Measurements from ENCODE around the gene ART5. TPM values are rescaled to one million over a fixed set of nuclear protein-coding genes. Genes with fewer than 3 reads are reported as not detected.

ART5 gene
- total RNA-seq, 1 donor = 0.81 TPM

DNA sequence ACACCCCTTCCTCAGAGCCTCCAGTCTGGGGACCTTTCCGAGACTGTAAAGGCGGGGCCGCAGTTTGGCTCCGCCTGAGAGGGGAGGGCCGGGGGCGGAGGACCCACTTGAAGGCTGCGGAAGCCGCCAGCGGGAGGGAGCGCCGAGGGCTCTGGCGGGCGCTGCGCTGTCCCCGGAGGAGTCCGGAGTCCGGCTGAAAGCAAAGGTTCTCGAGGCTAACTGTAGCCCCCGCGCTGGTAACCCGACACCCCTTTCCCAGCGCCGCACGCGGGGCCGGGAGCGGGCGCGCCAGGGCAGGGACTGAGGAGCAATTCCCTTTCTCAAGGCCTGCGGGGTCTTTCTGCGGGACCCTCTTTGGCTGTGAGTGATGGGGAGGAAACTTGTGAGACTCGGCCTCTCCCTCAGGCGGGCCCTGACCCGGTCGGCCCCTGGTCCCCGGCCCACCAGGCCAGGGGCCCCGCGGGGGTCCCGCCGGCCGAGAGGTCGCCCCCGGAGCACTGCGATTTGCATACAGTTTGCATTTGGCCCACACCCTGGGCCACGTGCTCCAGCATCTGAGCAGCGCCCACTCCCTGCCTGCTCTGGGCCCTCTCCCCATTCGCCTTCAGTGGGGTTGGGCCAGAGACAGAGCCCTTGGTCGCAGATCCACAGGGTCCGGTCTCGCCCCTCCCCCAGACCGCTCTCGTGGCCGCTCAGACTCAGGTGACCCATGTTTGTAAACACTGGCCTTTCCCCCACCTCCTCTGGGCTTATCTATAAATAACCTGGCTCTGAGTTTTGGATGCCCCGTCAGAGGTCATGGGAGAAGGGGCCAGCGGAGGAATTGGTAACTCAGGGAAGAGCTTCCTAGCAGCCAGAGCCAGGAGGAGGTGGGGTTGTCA, 519 bp upstream of the ART5 start:
- TF ChIP-seq, protein P1, sequence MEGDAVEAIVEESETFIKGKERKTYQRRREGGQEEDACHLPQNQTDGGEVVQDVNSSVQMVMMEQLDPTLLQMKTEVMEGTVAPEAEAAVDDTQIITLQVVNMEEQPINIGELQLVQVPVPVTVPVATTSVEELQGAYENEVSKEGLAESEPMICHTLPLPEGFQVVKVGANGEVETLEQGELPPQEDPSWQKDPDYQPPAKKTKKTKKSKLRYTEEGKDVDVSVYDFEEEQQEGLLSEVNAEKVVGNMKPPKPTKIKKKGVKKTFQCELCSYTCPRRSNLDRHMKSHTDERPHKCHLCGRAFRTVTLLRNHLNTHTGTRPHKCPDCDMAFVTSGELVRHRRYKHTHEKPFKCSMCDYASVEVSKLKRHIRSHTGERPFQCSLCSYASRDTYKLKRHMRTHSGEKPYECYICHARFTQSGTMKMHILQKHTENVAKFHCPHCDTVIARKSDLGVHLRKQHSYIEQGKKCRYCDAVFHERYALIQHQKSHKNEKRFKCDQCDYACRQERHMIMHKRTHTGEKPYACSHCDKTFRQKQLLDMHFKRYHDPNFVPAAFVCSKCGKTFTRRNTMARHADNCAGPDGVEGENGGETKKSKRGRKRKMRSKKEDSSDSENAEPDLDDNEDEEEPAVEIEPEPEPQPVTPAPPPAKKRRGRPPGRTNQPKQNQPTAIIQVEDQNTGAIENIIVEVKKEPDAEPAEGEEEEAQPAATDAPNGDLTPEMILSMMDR (IDR thresholded peaks at IDR 0.05; ENCODE audit: insufficient read depth, low read length) = no peak
- DNase-seq (ENCODE audit: low read depth) = peak; percentile 66
- peak overlapping the region; percentile 60 for H3K4me3 ChIP-seq (ENCODE audit: low read depth, low read length)

DNA sequence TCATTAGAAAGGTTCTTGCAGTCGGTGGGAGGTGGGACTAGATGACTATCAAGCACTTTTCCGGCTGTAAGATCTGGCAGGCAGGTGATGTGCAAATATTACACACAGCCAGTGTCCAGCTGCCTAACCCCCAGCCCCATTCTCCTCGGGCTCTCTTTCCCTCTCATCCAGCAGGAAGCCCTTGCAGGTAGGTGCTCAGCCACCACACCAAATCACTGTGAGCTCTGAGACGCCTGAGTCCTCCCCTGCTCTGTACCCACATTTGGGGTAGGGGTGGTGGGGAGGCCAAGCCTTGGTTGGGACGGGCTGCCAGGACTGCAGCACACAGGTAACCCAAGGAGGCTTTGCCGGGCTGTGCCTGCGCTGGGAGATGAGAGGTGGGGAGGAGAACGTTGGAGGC, 601 bp downstream of the ART5 start:
- TF ChIP-seq, protein P1 (IDR thresholded peaks at IDR 0.05; ENCODE audit: insufficient read depth, low read length) = no peak
- no peak overlapping the region for H3K4me3 ChIP-seq (ENCODE audit: low read depth, low read length)
- DNase-seq (ENCODE audit: low read depth) = no peak

DNA sequence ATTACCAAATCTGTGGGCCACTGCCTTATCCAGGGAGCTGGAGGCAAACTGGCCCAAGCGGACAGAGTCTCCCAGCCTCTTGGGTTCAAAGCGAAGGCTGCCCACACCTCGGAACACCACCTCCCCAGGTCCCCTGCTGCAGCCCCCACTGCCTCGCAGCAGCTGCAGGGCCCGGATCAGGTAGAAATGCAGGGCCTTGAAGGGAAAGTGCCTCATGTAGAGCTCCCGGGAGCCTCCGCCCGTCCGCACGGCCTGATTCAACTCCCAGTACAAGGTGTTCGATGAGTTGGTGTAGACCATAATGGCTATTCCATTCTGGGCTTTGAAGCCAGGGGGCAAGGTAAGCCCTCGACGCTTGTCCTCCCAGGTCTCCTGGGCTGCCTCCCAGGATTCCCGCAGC, 2.0 kb downstream of the ART5 start:
- TF ChIP-seq, protein P1 (IDR thresholded peaks at IDR 0.05; ENCODE audit: insufficient read depth, low read length) = no peak
- H3K4me3 ChIP-seq (ENCODE audit: low read depth, low read length) = no peak overlapping the region
- DNase-seq (ENCODE audit: low read depth) = no peak

DNA sequence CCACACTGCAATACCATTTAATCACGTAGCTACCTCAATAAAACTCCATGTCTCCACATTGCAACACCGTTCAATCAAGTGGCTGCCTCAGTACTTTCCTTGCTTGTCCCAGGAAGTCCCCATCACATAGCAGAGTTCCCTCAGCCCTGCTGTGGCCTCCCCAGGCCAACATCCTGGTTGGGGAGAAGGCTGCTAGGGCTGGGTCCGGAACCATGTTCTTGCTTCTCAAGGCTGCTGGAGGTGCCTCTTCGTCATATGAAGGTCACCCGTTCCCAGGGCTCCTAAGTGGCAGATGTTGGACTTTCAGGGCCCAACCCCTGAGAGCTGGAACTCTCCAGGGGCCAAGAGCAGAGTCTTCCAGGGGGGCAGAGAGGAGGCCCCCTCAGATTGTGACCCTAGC, 3.3 kb downstream of the ART5 start:
- TF ChIP-seq, protein P1 (IDR thresholded peaks at IDR 0.05; ENCODE audit: insufficient read depth, low read length) = no peak

DNA sequence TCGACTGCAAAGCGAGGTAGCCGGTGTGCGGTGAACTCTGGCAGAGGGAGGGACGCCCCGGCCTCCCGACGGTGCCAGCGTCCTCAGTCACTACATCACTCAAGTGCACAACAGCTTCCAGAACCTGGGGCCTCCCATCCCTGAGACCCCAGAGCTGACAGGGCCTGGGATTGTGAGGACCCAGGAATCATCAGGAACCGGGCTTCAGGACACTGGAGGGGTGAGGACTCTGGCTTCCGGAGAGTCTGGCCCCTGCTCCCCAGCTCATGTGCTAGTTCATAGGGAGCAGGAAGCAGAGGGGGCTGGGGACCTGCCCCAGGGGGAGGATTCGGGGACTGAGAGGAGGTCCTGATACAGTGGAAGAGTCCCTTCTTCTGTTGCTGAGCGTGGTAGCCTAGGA, 4.6 kb downstream of the ART5 start:
- DNase-seq (ENCODE audit: low read depth) = no peak
- no peak overlapping the region for H3K4me3 ChIP-seq (ENCODE audit: low read depth, low read length)
- TF ChIP-seq, protein P1 (IDR thresholded peaks at IDR 0.05; ENCODE audit: insufficient read depth, low read length) = no peak

More for the DNA sequence above, 3.3 kb downstream of the ART5 start:
- H3K4me3 ChIP-seq (ENCODE audit: low read depth, low read length) = no peak overlapping the region
- no peak for DNase-seq (ENCODE audit: low read depth)

DNA sequence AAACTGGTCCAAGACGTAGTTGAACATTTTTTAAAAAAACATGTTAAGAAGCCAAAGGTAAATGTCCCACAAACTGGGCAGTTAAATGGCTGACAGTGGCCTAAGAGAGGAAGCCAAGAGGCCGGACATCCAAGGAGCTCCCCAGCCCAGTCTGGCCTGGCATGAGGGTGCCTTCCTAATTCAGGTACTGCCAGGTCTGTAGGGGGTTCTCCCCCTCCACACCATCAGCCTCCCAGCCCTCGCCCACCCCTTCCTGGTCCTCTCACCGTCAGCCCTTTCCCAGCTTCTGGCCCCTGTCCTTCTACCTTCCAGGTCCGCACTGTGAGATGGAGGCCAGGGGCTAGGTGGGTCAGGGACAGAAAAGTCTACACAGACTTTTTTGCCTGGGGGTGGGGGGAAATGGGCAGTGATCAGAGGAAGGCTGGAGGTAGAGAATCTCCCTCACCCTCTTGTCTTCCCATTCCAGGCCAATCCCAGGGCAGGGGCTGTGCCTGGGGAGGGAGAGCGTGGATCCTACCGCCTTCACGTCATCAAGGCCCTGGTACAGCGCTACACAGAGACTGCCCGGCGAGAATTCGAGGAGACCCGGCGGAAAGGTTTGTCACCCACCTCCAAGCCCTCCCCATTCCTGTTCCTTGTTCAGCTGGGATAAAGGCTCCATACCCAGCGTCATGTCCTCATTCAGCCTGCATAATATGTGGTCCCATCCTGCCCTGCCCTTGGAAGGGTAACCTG, 6.0 kb downstream of the ART5 start:
- DNase-seq (ENCODE audit: low read depth) = no peak
- no peak overlapping the region for H3K4me3 ChIP-seq (ENCODE audit: low read depth, low read length)
- TF ChIP-seq, protein P1 (IDR thresholded peaks at IDR 0.05; ENCODE audit: insufficient read depth, low read length) = no peak
